Uterus (tissue), 2 donors: ENCODE measurements around the gene ITPR2.

Experiments
- POLR2A ChIP-seq, 2 donors: fragments of 450-650 bp; IDR thresholded peaks; one replicate each; pipeline ENCODE4 v1.6.1; 2016; ENCODE audit warnings: antibody characterized with exemption in 2 of 2, mild to moderate bottlenecking in 1 of 2, moderate library complexity in 1 of 2
- TF ChIP-seq, protein P1 (sequence below), 4 experiments: fragments of 200-600 bp in 2 of 4; fragments of 450-650 bp in 2 of 4; sonication (generic) in 2 of 4; IDR thresholded peaks; one replicate each; pipeline ENCODE4 v1.5.1; 2016 to 2019; ENCODE audit warnings: antibody characterized with exemption in 4 of 4, mild to moderate bottlenecking in 2 of 4, moderate library complexity in 1 of 4

DNA sequence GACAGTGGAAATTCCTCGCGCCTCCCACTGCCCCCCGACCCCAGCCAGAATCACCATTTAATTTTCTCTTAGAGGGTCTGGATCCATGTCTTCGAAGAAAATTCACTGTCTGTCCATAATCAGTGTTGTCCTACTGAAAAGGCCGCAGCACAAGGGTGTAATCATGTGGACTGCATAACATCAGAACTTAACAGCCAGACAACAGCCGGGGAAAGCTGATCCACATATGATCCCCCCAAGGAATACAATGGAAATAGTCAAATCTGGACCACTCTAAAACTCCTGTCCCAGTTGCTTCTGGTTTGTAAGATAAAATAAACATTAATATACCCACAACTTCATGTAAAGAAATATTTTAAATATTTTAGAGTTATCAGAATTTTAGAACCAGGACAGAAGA lies 460.1 kb downstream of the ITPR2 start:
- TF ChIP-seq, protein P1, sequence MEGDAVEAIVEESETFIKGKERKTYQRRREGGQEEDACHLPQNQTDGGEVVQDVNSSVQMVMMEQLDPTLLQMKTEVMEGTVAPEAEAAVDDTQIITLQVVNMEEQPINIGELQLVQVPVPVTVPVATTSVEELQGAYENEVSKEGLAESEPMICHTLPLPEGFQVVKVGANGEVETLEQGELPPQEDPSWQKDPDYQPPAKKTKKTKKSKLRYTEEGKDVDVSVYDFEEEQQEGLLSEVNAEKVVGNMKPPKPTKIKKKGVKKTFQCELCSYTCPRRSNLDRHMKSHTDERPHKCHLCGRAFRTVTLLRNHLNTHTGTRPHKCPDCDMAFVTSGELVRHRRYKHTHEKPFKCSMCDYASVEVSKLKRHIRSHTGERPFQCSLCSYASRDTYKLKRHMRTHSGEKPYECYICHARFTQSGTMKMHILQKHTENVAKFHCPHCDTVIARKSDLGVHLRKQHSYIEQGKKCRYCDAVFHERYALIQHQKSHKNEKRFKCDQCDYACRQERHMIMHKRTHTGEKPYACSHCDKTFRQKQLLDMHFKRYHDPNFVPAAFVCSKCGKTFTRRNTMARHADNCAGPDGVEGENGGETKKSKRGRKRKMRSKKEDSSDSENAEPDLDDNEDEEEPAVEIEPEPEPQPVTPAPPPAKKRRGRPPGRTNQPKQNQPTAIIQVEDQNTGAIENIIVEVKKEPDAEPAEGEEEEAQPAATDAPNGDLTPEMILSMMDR (IDR thresholded peaks at IDR 0.05) = no peak
- TF ChIP-seq POLR2A (IDR thresholded peaks at IDR 0.05) = no peak
